Suppressor macrophage (primary cell): Measurements from ENCODE around the gene NFIL3.

Experiments used
- DNase-seq, 4 experiments: peaks; one replicate each; pipeline ENCODE4 v3.0.0-alpha.2; 2020 to 2022

The NFIL3 gene

DNA sequence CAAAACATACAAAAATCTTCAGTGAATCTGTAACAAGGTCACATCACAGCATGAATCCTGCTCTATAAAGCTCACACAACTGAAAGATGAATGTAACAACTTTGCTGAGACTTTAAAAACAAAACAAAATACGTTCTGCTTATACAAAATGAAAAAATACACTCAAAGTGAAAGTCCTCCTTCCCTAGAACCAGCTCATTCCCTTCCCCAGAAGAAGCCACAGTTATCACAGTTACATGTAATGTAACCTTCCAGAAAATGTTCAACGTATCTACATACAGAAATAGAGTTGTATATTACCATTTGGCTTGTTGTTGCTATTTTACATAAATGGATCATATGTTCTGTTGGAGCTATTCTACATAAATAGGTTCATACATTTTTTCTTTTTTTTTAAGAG, 64.5 kb downstream of the NFIL3 start:
- DNase-seq = no peak
